ENCODE measurements around the gene RPRD1B. TPM values are rescaled to one million over a fixed set of nuclear protein-coding genes. Genes with fewer than 3 reads are reported as not detected.

The RPRD1B gene
- total RNA-seq, 1 donor from 2014 or later, result 37.7 TPM

DNA sequence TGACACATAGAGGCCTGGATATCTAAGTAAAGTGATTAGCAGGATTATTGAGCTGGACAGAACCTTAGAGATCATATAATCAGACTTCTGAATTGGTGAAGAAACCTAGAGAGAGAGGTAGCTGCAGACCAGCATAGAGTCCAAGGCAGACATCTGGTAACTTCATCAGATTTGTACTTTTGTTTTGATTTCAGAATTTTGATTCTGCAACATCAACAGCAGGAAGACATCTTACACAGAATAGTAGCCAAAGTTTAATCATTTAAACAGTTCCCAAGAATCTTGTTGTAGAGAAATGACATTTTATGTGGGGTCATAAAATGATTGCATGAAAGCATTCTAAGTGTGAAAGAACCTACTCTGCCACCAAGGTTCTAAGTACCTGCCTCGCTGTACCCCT is 39.4 kb downstream of the RPRD1B start:
- Histone ChIP-seq H4K20me1 (ENCODE audit: low read depth) (peaks cover 11% of the 10 kb centered on the region), H3K9ac (no peak overlapping the region), H3K4me3 (no peak overlapping the region), H2AFZ (replicated peaks) (no peak overlapping the region), H3K27ac (no peak overlapping the region), H3K79me2 (ENCODE audit: low read depth) (peaks cover 17% of the 10 kb centered on the region), H3F3A (ENCODE audit: low read depth) (no peaks in the 10 kb centered on the region), H3K9me3 (ENCODE audit: low read depth) (no peaks in the 10 kb centered on the region), H3K36me3 (no peaks in the 10 kb centered on the region), H3K27me3 (no peaks in the 10 kb centered on the region), H3K4me2 (no peak overlapping the region), H3K4me1 (no peaks in the 10 kb centered on the region)
- TF ChIP-seq EZH2 (IDR thresholded peaks at IDR 0.05), result no peak
- TF ChIP-seq, protein P1, sequence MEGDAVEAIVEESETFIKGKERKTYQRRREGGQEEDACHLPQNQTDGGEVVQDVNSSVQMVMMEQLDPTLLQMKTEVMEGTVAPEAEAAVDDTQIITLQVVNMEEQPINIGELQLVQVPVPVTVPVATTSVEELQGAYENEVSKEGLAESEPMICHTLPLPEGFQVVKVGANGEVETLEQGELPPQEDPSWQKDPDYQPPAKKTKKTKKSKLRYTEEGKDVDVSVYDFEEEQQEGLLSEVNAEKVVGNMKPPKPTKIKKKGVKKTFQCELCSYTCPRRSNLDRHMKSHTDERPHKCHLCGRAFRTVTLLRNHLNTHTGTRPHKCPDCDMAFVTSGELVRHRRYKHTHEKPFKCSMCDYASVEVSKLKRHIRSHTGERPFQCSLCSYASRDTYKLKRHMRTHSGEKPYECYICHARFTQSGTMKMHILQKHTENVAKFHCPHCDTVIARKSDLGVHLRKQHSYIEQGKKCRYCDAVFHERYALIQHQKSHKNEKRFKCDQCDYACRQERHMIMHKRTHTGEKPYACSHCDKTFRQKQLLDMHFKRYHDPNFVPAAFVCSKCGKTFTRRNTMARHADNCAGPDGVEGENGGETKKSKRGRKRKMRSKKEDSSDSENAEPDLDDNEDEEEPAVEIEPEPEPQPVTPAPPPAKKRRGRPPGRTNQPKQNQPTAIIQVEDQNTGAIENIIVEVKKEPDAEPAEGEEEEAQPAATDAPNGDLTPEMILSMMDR (IDR thresholded peaks at IDR 0.05), result no peak
- no peak for TF ChIP-seq EZH2phosphoT487 (IDR thresholded peaks at IDR 0.05)
- peaks cover 49% of the 10 kb centered on the region for H3K36me3 Mint-ChIP-seq
- H3K4me1 Mint-ChIP-seq, result no peaks in the 10 kb centered on the region
- H3K27ac Mint-ChIP-seq, result no peak overlapping the region
- H3K9me3 Mint-ChIP-seq, result peaks cover 2% of the 10 kb centered on the region
- H3K4me3 Mint-ChIP-seq, result no peak overlapping the region
- DNase-seq (ENCODE audit: low spot score), result no peak
- H3K27me3 Mint-ChIP-seq (ENCODE audit: insufficient read depth, low read depth), result no peaks in the 10 kb centered on the region

DNA sequence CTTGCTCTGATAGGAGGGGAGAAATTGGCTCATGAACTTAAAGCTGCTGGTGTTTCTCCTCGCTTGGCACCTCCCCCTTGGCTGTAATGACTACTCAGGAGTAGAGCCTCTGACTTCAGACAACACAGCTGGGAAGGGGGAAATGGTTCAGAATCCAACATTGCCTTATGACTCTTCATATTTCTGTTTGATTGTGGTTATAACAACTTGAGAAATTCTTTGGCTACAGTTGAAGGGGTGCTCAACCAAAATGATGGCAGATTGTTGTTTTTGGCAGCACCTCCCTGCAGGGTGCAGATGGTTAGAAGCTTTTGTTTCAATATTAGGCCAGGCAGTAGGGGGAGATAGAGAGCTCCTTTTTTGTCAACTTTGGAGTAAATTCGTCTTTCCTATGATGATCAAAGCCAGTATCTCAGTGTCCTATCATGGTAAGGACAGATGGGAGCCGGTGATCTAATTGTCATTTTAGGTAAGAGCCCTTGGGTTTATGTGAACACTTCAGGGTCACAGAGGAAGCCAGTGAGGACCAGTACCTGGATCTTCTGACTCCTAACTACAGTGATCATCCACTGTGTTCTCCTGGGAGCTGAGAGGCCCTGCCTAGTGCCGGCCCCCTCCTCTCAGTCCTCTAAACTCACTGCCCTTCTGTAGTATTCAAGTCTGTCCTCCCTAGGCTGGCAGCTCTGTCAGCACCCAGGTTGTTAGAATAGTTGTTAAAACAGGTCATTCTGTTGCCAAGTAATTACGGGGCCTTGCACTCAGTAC is 39.9 kb downstream of the RPRD1B start:
- no peak overlapping the region for H3K9ac ChIP-seq
- no peak overlapping the region for H3K4me2 ChIP-seq
- H3K4me3 Mint-ChIP-seq, result no peak overlapping the region
- no peaks in the 10 kb centered on the region for H3K4me1 ChIP-seq
- H2AFZ ChIP-seq (replicated peaks), result no peak overlapping the region
- H3K36me3 Mint-ChIP-seq, result peaks cover 52% of the 10 kb centered on the region
- H3K9me3 ChIP-seq (ENCODE audit: low read depth), result no peaks in the 10 kb centered on the region
- H3K79me2 ChIP-seq (ENCODE audit: low read depth), result peaks cover 18% of the 10 kb centered on the region
- H3K4me3 ChIP-seq, result no peak overlapping the region
- no peaks in the 10 kb centered on the region for H3K27me3 ChIP-seq
- peaks cover 2% of the 10 kb centered on the region for H3K9me3 Mint-ChIP-seq
- H3K27me3 Mint-ChIP-seq (ENCODE audit: insufficient read depth, low read depth), result peaks cover 1% of the 10 kb centered on the region
- TF ChIP-seq EZH2phosphoT487 (IDR thresholded peaks at IDR 0.05), result no peak
- TF ChIP-seq, protein P1 (IDR thresholded peaks at IDR 0.05), result peak; percentile 82
- no peak for TF ChIP-seq EZH2 (IDR thresholded peaks at IDR 0.05)
- H3K4me1 Mint-ChIP-seq, result no peaks in the 10 kb centered on the region
- H3K27ac Mint-ChIP-seq, result no peak overlapping the region
- no peaks in the 10 kb centered on the region for H3K36me3 ChIP-seq
- H4K20me1 ChIP-seq (ENCODE audit: low read depth), result peaks cover 11% of the 10 kb centered on the region
- DNase-seq (ENCODE audit: low spot score), result peak; percentile 64
- H3F3A ChIP-seq (ENCODE audit: low read depth), result no peaks in the 10 kb centered on the region
- H3K27ac ChIP-seq, result no peak overlapping the region

DNA sequence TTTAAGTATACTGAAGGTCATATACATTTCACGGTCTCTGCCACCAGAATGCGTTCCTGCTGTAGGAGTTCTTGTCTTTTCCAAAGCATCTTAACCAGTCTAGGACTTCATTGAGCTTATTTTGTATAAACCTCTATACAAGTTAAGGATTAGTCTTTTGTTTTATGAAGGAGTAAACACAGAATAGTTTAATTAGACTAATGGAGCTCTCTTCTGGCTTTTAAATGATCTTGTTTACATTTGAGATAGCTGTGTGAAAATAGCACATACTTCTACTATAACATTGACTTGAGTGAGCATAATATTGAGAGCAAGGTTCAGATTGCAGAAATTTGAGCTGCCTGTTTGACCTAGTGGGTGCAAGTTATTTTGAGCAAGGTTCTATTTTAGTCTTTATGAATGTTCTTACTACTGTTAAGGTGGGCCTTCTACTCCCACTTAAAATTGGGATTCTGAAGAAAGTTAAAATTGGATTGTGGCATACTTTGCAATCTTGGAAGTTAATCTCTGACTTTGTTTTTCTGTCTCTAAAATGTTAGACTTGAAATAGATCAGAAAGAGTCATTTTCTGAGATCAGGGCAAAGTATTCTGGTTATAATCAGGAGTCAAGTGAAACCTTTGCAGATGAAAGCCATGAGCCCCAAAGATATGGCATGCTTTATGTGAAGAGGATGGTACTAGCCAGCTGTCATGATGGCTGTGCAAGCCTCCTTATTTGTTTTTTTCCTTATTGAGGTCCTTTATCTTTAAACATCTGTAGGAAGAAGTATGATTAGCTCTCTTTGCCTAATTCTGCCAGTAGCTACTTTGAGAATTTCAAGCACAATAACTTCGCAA is 41.8 kb downstream of the RPRD1B start:
- H3F3A ChIP-seq (ENCODE audit: low read depth), result no peaks in the 10 kb centered on the region
- no peak for TF ChIP-seq EZH2phosphoT487 (IDR thresholded peaks at IDR 0.05)
- TF ChIP-seq, protein P1 (IDR thresholded peaks at IDR 0.05), result no peak
- no peak for TF ChIP-seq EZH2 (IDR thresholded peaks at IDR 0.05)
- Mint-ChIP-seq H3K9me3 (peaks cover 12% of the 10 kb centered on the region), H3K27me3 (ENCODE audit: insufficient read depth, low read depth) (peaks cover 2% of the 10 kb centered on the region), H3K4me1 (no peaks in the 10 kb centered on the region), H3K36me3 (peaks cover 54% of the 10 kb centered on the region), H3K27ac (no peak overlapping the region), H3K4me3 (no peak overlapping the region)
- H2AFZ ChIP-seq (replicated peaks), result no peak overlapping the region
- H3K4me3 ChIP-seq, result no peak overlapping the region
- H3K9me3 ChIP-seq (ENCODE audit: low read depth), result no peaks in the 10 kb centered on the region
- no peaks in the 10 kb centered on the region for H3K36me3 ChIP-seq
- H4K20me1 ChIP-seq (ENCODE audit: low read depth), result peaks cover 11% of the 10 kb centered on the region
- no peaks in the 10 kb centered on the region for H3K4me1 ChIP-seq
- no peak overlapping the region for H3K9ac ChIP-seq
- no peaks in the 10 kb centered on the region for H3K27me3 ChIP-seq
- DNase-seq (ENCODE audit: low spot score), result no peak
- H3K79me2 ChIP-seq (ENCODE audit: low read depth), result peaks cover 37% of the 10 kb centered on the region
- no peak overlapping the region for H3K4me2 ChIP-seq
- H3K27ac ChIP-seq, result no peak overlapping the region
